CD8-positive, alpha-beta memory T cell (primary cell): ENCODE results near the gene FAM131A. TPM values are rescaled to one million over a fixed set of nuclear protein-coding genes. Genes with fewer than 3 reads are reported as not detected.
A peak's percentile ranks its signal among the peaks of the same experiment; 100 is the strongest.

Source experiments
- CTCF ChIA-PET: fragments of 350-600 bp; sonication (Branson Sonifier 250); formaldehyde crosslinking; loops from one replicate; lab custom pipeline; 2021; ENCODE audit warnings: antibody characterized with exemption; lab: Charles Lee
- POLR2A ChIA-PET: fragments of 350-600 bp; sonication (Branson Sonifier 250); formaldehyde crosslinking; loops from one replicate; lab custom pipeline; 2021; ENCODE audit warnings: antibody characterized with exemption; lab: Charles Lee
- DNase-seq, 5 donors: peaks; one replicate each; pipeline versions ENCODE4 v3.0.0 to v3.0.0-alpha.2; 2020 to 2022; ENCODE audit warnings: mixed read lengths in 1 of 5
- H3K27ac ChIP-seq: one replicate; pipeline ENCODE4 v1.7.0; 2013; ENCODE audit warnings: low read depth, mild to moderate bottlenecking, low read length, moderate library complexity
- H3K27me3 ChIP-seq: 2 replicates; pipeline ENCODE4 v1.7.0; 2013; ENCODE audit warnings: low read length, mild to moderate bottlenecking; ENCODE audit not compliant: insufficient read depth, poor library complexity, severe bottlenecking
- H3K36me3 ChIP-seq: 2 replicates; pipeline ENCODE4 v1.7.0; 2013; ENCODE audit warnings: mild to moderate bottlenecking, low read length, moderate library complexity; ENCODE audit not compliant: insufficient read depth
- H3K4me1 ChIP-seq: 2 replicates; pipeline ENCODE4 v1.7.0; 2013; ENCODE audit warnings: mild to moderate bottlenecking, low read length, moderate library complexity; ENCODE audit not compliant: insufficient read depth
- H3K4me3 ChIP-seq: 2 replicates; pipeline ENCODE4 v1.7.0; 2013; ENCODE audit warnings: mild to moderate bottlenecking, low read length
- H3K9me3 ChIP-seq: 2 replicates; pipeline ENCODE4 v1.7.0; 2013; ENCODE audit warnings: mild to moderate bottlenecking, low read length
- H3K27ac Mint-ChIP-seq, 8 donors: one replicate each; pipeline ENCODE4 v1.8.0; 2020 to 2021; ENCODE audit warnings: mixed read lengths in 8 of 8, mild to moderate bottlenecking in 6 of 8, inconsistent platforms in 3 of 8, moderate library complexity in 3 of 8
- H3K27me3 Mint-ChIP-seq, 2 donors: one replicate each; pipeline ENCODE4 v1.8.0; 2020 to 2021; ENCODE audit warnings: mixed read lengths in 2 of 2, mild to moderate bottlenecking in 1 of 2, moderate library complexity in 1 of 2
- H3K36me3 Mint-ChIP-seq, 3 donors: one replicate each; pipeline ENCODE4 v1.8.0; 2020 to 2021; ENCODE audit warnings: mixed read lengths in 3 of 3, inconsistent platforms in 1 of 3, mild to moderate bottlenecking in 1 of 3
- H3K4me1 Mint-ChIP-seq, 3 donors: one replicate each; pipeline ENCODE4 v1.8.0; 2020 to 2021; ENCODE audit warnings: mixed read lengths in 3 of 3, inconsistent platforms in 1 of 3, mild to moderate bottlenecking in 1 of 3
- H3K4me3 Mint-ChIP-seq, 7 donors: one replicate each; pipeline ENCODE4 v1.8.0; 2020 to 2021; ENCODE audit warnings: mixed read lengths in 7 of 7, mild to moderate bottlenecking in 6 of 7, moderate library complexity in 4 of 7, inconsistent platforms in 2 of 7
- H3K9me3 Mint-ChIP-seq, 5 donors: one replicate each; pipeline ENCODE4 v1.8.0; 2020 to 2022; ENCODE audit warnings: mixed read lengths in 5 of 5, mild to moderate bottlenecking in 3 of 5, moderate library complexity in 2 of 5, inconsistent platforms in 1 of 5
- polyA plus RNA-seq: library from polyadenylated mRNA; unstranded; fragments of 300-500 nt; fragmentation: Illumina TruSeq; gene quantifications from one replicate; pipeline ENCODE4 v1.2.3, GENCODE V29; 2021
- total RNA-seq, 2 experiments: library from RNA; stranded (reverse); gene quantifications; one replicate each; pipeline ENCODE4 v1.2.3, GENCODE V29; 2021

FAM131A gene
- total and polyA plus RNA-seq, 3 experiments from 2014 or later = 2.2 to 2.4 (median 2.2) TPM

- Histone ChIP-seq H3K9me3 (no peaks in the 10 kb centered on the region), H3K4me1 (peaks cover 10% of the 10 kb centered on the region), H3K27me3 (peaks cover 33% of the 10 kb centered on the region), H3K27ac (no peak overlapping the region), H3K36me3 (no peaks in the 10 kb centered on the region), H3K4me3 (no peak overlapping the region)
- Mint-ChIP-seq H3K27ac (no peak overlapping the region), H3K27me3 (peaks cover 38 to 62% of the 10 kb centered on the region in 2 donors), H3K4me1 (peaks cover 5 to 21% (median 7%) of the 10 kb centered on the region in 3 donors), H3K4me3 (no peak overlapping the region), H3K9me3 (no peaks in the 10 kb centered on the region), H3K36me3 (peaks cover 0 to 2% (median 0%) of the 10 kb centered on the region in 3 donors)
- ChIA-PET CTCF (no interaction called here), POLR2A (no interaction called here)
- no peak for DNase-seq
Observed at GRCh38 chr3:184383033-184383740, 45.8 kb downstream of the FAM131A start.

GRCh38 chr3:184384342-184384741, 46.9 kb downstream of the FAM131A start:
- Mint-ChIP-seq H3K36me3 (no peaks in the 10 kb centered on the region), H3K4me3 (peak overlapping the region in 1 of 7 donors; percentile 40), H3K4me1 (peaks cover 5 to 14% (median 6%) of the 10 kb centered on the region in 3 donors), H3K27me3 (peaks cover 26 to 50% of the 10 kb centered on the region in 2 donors), H3K9me3 (no peaks in the 10 kb centered on the region), H3K27ac (no peak overlapping the region)
- Histone ChIP-seq H3K27me3 (peaks cover 21% of the 10 kb centered on the region), H3K9me3 (no peaks in the 10 kb centered on the region), H3K4me3 (no peak overlapping the region), H3K27ac (no peak overlapping the region), H3K36me3 (no peaks in the 10 kb centered on the region), H3K4me1 (peaks cover 10% of the 10 kb centered on the region)
- CTCF ChIA-PET = interaction anchor here (1.0 to 2.0 kb wide), 2 partner anchors 130 to 155 kb away, joined by 3 to 5 read pairs; no protein-coding TSS in a partner anchor
- no peak for DNase-seq
- POLR2A ChIA-PET = no interaction called here

GRCh38 chr3:184384856-184385422, 47.5 kb downstream of the FAM131A start:
- no peaks in the 10 kb centered on the region for H3K36me3 ChIP-seq
- ChIA-PET POLR2A (no interaction called here), CTCF (interaction anchor here (1.0 to 2.0 kb wide), 2 partner anchors 129 to 155 kb away, joined by 3 to 5 read pairs; no protein-coding TSS in a partner anchor)
- H3K9me3 ChIP-seq = no peaks in the 10 kb centered on the region
- H3K4me1 Mint-ChIP-seq = peaks cover 5 to 13% (median 6%) of the 10 kb centered on the region in 3 donors
- H3K4me1 ChIP-seq = peaks cover 10% of the 10 kb centered on the region
- H3K27ac Mint-ChIP-seq = no peak overlapping the region
- no peak overlapping the region for H3K27ac ChIP-seq
- peaks cover 27 to 53% of the 10 kb centered on the region in 2 donors for H3K27me3 Mint-ChIP-seq
- H3K4me3 Mint-ChIP-seq = no peak overlapping the region
- H3K36me3 Mint-ChIP-seq = no peaks in the 10 kb centered on the region
- peaks cover 20% of the 10 kb centered on the region for H3K27me3 ChIP-seq
- H3K4me3 ChIP-seq = no peak overlapping the region
- no peaks in the 10 kb centered on the region for H3K9me3 Mint-ChIP-seq
- no peak for DNase-seq

- peaks cover 13% of the 10 kb centered on the region for H3K27me3 ChIP-seq
- no peak overlapping the region for H3K27ac Mint-ChIP-seq
- no peaks in the 10 kb centered on the region for H3K9me3 ChIP-seq
- no peak overlapping the region for H3K27ac ChIP-seq
- no peak for DNase-seq
- no peaks in the 10 kb centered on the region for H3K9me3 Mint-ChIP-seq
- peaks cover 4% of the 10 kb centered on the region for H3K4me1 ChIP-seq
- ChIA-PET POLR2A (no interaction called here), CTCF (interaction anchor here (2.0 kb wide), 1 partner anchor 128 kb away, joined by 5 read pairs; no protein-coding TSS in a partner anchor)
- H3K4me1 Mint-ChIP-seq = peaks cover 0 to 7% (median 4%) of the 10 kb centered on the region in 3 donors
- H3K4me3 ChIP-seq = no peak overlapping the region
- peaks cover 24 to 58% of the 10 kb centered on the region in 2 donors for H3K27me3 Mint-ChIP-seq
- H3K36me3 ChIP-seq = no peaks in the 10 kb centered on the region
- no peak overlapping the region for H3K4me3 Mint-ChIP-seq
- H3K36me3 Mint-ChIP-seq = no peaks in the 10 kb centered on the region
Observed at GRCh38 chr3:184386047-184386806, 48.8 kb downstream of the FAM131A start.

- CTCF ChIA-PET = no interaction called here
- H3K36me3 ChIP-seq = no peaks in the 10 kb centered on the region
- no peak overlapping the region for H3K4me3 Mint-ChIP-seq
- POLR2A ChIA-PET = no interaction called here
- no peak for DNase-seq
- peaks cover 4% of the 10 kb centered on the region for H3K27me3 ChIP-seq
- H3K36me3 Mint-ChIP-seq = no peaks in the 10 kb centered on the region
- H3K4me1 Mint-ChIP-seq = no peaks in the 10 kb centered on the region
- peaks cover 22 to 56% of the 10 kb centered on the region in 2 donors for H3K27me3 Mint-ChIP-seq
- H3K27ac Mint-ChIP-seq = peak overlapping the region in 1 of 8 donors; percentile 84
- no peaks in the 10 kb centered on the region for H3K4me1 ChIP-seq
- no peaks in the 10 kb centered on the region for H3K9me3 Mint-ChIP-seq
- H3K9me3 ChIP-seq = no peaks in the 10 kb centered on the region
- H3K4me3 ChIP-seq = no peak overlapping the region
- H3K27ac ChIP-seq = no peak overlapping the region
Observed at GRCh38 chr3:184387174-184387714, 49.8 kb downstream of the FAM131A start.

GRCh38 chr3:184388164-184388935, 51.0 kb downstream of the FAM131A start:
- Histone ChIP-seq H3K4me3 (no peak overlapping the region), H3K36me3 (no peaks in the 10 kb centered on the region), H3K27me3 (no peaks in the 10 kb centered on the region), H3K4me1 (no peaks in the 10 kb centered on the region), H3K9me3 (no peaks in the 10 kb centered on the region), H3K27ac (no peak overlapping the region)
- ChIA-PET POLR2A (no interaction called here), CTCF (interaction anchor here (0.8 kb wide), 1 partner anchor 16 kb away, joined by 4 read pairs; no protein-coding TSS in a partner anchor)
- H3K9me3 Mint-ChIP-seq = no peaks in the 10 kb centered on the region
- H3K27ac Mint-ChIP-seq = peak overlapping the region in 1 of 8 donors; percentile 49
- peaks cover 22 to 46% of the 10 kb centered on the region in 2 donors for H3K27me3 Mint-ChIP-seq
- no peaks in the 10 kb centered on the region for H3K36me3 Mint-ChIP-seq
- DNase-seq = no peak
- H3K4me3 Mint-ChIP-seq = no peak overlapping the region
- no peaks in the 10 kb centered on the region for H3K4me1 Mint-ChIP-seq

GRCh38 chr3:184388936-184389230, 51.5 kb downstream of the FAM131A start:
- Mint-ChIP-seq H3K9me3 (no peaks in the 10 kb centered on the region), H3K36me3 (no peaks in the 10 kb centered on the region), H3K4me3 (no peak overlapping the region), H3K27me3 (peaks cover 18 to 45% of the 10 kb centered on the region in 2 donors), H3K27ac (no peak overlapping the region), H3K4me1 (no peaks in the 10 kb centered on the region)
- Histone ChIP-seq H3K27me3 (no peaks in the 10 kb centered on the region), H3K9me3 (no peaks in the 10 kb centered on the region), H3K36me3 (no peaks in the 10 kb centered on the region), H3K27ac (no peak overlapping the region), H3K4me1 (no peaks in the 10 kb centered on the region), H3K4me3 (no peak overlapping the region)
- no peak for DNase-seq
- POLR2A ChIA-PET = no interaction called here
- CTCF ChIA-PET = interaction anchor here (0.8 kb wide), 1 partner anchor 17 kb away, joined by 4 read pairs; no protein-coding TSS in a partner anchor
